Small intestine (tissue), 7 donors: Measurements from ENCODE around the gene SHQ1. TPM values are rescaled to one million over a fixed set of nuclear protein-coding genes. Genes with fewer than 3 reads are reported as not detected.

ENCODE experiments used
- DNase-seq, 2 donors: peaks; one replicate each; pipeline versions ENCODE4 v3.0.0 to v3.0.0-alpha.2; 2013
- FAIRE-seq: peaks from 2 replicates; lab custom pipeline; 2012; peaks lifted over from hg19 to GRCh38; lab: Jason Lieb, UNC
- H3K27ac ChIP-seq, 3 donors: one replicate each; pipeline ENCODE4 v1.5.1; 2013; ENCODE audit warnings: low read length in 2 of 3, mild to moderate bottlenecking in 2 of 3, control low read depth in 1 of 3, inconsistent platforms in 1 of 3, low read depth in 1 of 3, moderate library complexity in 1 of 3
- H3K27me3 ChIP-seq, 3 donors: one replicate each; pipeline ENCODE4 v1.6.1; 2013; ENCODE audit warnings: low read length in 3 of 3, inconsistent platforms in 1 of 3; ENCODE audit not compliant: control insufficient read depth in 3 of 3, insufficient read depth in 3 of 3
- H3K36me3 ChIP-seq, 3 donors: one replicate each; pipeline ENCODE4 v1.6.1; 2013; ENCODE audit warnings: low read length in 3 of 3, inconsistent platforms in 1 of 3, low read depth in 1 of 3, mild to moderate bottlenecking in 1 of 3, moderate library complexity in 1 of 3; ENCODE audit not compliant: control insufficient read depth in 3 of 3, insufficient read depth in 2 of 3
- H3K4me1 ChIP-seq, 3 donors: one replicate each; pipeline ENCODE4 v1.6.1; 2013; ENCODE audit warnings: low read length in 2 of 3, inconsistent platforms in 1 of 3, low read depth in 1 of 3, mild to moderate bottlenecking in 1 of 3, moderate library complexity in 1 of 3; ENCODE audit not compliant: control insufficient read depth in 3 of 3, insufficient read depth in 2 of 3
- H3K4me3 ChIP-seq, 3 donors: one replicate each; pipeline ENCODE4 v1.5.1; 2013; ENCODE audit warnings: low read length in 3 of 3, control low read depth in 1 of 3, inconsistent platforms in 1 of 3, low read depth in 1 of 3, mild to moderate bottlenecking in 1 of 3, moderate library complexity in 1 of 3
- H3K9me3 ChIP-seq, 2 donors: one replicate each; pipeline ENCODE4 v1.6.1; 2013; ENCODE audit warnings: low read depth in 1 of 2, low read length in 1 of 2; ENCODE audit not compliant: control insufficient read depth in 2 of 2, insufficient read depth in 1 of 2
- WGBS, 3 donors: extraction: QIAGEN DNeasy Blood & Tissue Kit; methylation state at CpG; one replicate each; pipeline ENCODE4 v1.1.7; 2013; 5-methylcytosine and 5-hydroxymethylcytosine counted together
- polyA plus RNA-seq, 4 donors: library from polyadenylated mRNA; stranded (reverse) in 3 of 4; unstranded in 1 of 4; fragments of 200-250 nt in 3 of 4; fragments of 120-200 nt in 1 of 4; gene quantifications; one replicate each; pipeline versions ENCODE4 v1.2.1 to v1.2.3, GENCODE V29; 2013
- donor health status: healthy with polysubstance abuse.
- donor health status: control.
- donor health status: control.
- donor health status: Bipolar disorder and iron deficiency.
- donor health status: healthy.

SHQ1 gene
- polyA plus RNA-seq, 4 donors, result 8.3 to 16.9 (median 9.3) TPM

DNA sequence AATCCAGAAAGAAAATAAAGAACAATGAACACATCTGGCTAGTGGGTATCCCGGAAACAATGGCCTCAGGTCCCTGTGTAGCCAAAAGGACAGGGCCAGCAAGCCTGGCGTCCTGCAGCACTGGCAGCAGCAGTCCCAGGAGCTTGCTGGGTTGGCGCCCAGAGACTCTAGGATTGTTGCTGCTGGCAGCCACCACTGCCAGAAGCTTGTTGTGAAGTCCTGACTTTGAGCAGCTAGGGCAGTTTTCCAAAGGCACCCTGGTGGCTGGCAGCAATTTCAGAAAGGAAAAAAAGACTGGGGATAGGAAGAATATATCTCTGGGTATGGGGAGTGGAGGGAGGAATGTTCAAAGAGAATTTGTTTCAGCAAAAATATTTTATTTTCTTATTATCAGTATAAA is 11.3 kb downstream of the SHQ1 start:
- Histone ChIP-seq H3K9me3 (no peaks in the 10 kb centered on the region), H3K36me3 (peaks cover 2 to 22% (median 4%) of the 10 kb centered on the region in 3 donors), H3K4me3 (no peak overlapping the region), H3K27ac (no peak overlapping the region), H3K27me3 (no peaks in the 10 kb centered on the region), H3K4me1 (no peaks in the 10 kb centered on the region)
- DNase-seq (no peak), FAIRE-seq (no peak)
- WGBS, 3 donors, result 86 to 90% (median 88%) methylated on average over 3 of the region's 3 CpGs

DNA sequence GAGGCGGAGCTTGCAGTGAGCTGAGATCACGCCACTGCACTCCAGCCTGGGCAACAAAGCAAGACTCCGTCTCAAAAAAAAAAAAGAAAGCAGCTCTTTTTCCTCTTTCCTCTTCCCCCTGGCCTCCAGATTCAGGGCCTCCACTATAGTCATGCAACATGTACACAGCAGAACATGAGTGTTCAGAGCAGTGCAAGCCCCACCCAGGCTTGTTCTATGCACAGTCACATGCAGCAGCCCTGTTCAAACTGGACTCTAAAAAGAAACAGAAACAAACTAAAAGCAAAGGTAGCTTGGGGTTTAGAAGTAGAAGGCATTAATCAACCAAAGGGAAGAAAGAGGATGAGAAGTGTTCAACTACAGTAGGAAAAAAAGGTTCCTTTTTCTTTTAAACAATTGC is 11.8 kb downstream of the SHQ1 start:
- no peaks in the 10 kb centered on the region for H3K9me3 ChIP-seq
- FAIRE-seq, result no peak
- H3K27ac ChIP-seq, result no peak overlapping the region
- H3K4me1 ChIP-seq, result no peaks in the 10 kb centered on the region
- no peak overlapping the region for H3K4me3 ChIP-seq
- H3K36me3 ChIP-seq, result peaks cover 2 to 18% (median 4%) of the 10 kb centered on the region in 3 donors
- no peaks in the 10 kb centered on the region for H3K27me3 ChIP-seq
- peak in 1 of 2 donors; percentile 21 for DNase-seq
- WGBS, 3 donors, result 94 to 100% (median 98%) methylated on average over 1 to 3 of the region's 3 CpGs

DNA sequence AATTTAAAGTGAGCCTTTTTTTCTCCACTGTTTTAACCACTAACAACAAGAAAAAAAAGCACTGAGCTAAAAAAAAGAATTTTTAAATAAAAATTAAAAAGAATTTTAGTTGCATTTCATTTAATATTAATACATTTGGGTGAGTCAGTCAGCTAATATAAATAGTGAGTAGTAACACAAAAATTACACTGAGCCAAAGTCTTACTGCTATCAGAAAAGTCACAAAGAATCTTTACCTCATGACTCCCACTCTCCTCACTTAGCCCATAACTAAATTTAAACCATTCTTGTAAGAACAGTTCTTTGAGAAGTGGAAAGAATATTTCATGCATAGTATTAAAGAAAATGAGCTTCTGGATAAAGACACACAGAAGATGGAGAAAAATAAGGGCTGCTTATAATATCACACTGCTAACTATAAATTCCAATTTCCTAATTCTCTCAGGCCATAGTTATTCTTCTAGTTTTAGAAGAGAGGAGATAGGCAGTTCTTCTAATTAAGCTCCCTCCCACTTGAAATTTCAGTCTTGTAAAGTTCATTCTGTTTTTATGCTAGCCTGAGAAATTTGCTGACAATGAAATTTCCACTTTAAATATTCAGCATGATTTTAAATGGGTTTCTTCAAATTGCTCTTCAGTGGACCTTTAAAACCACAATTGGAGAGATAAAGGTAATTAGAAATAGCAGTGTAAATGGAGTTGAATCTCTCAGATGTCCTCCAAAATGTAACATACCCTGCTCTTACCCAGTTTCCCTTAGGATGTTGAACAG is 17.6 kb downstream of the SHQ1 start:
- no peaks in the 10 kb centered on the region for H3K27me3 ChIP-seq
- no peaks in the 10 kb centered on the region for H3K4me1 ChIP-seq
- no peak for DNase-seq
- peaks cover 0 to 10% (median 2%) of the 10 kb centered on the region in 3 donors for H3K36me3 ChIP-seq
- H3K4me3 ChIP-seq, result no peak overlapping the region
- H3K9me3 ChIP-seq, result no peaks in the 10 kb centered on the region
- no peak for FAIRE-seq
- no peak overlapping the region for H3K27ac ChIP-seq

DNA sequence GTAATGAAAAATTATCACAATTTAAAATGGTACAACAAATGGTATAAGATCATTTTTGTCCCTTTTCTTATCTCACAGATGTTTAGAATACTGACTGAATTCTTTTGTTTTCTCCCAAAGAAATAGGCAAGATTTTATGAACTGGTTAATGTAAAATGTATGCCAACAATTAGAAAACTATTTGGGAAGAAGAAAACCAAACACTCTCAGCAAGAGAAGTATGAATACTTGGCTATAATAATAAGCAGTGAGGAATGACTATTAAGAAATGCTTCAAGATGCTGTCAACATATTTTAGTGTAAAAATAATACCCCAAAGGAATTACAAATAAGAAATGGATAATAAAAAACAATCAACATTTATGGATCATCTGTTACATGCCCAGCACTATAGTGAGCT is 18.5 kb downstream of the SHQ1 start:
- no peaks in the 10 kb centered on the region for H3K27me3 ChIP-seq
- peaks cover 0 to 10% (median 2%) of the 10 kb centered on the region in 3 donors for H3K36me3 ChIP-seq
- no peak for DNase-seq
- peak; percentile 10 for FAIRE-seq
- no peaks in the 10 kb centered on the region for H3K9me3 ChIP-seq
- no peak overlapping the region for H3K4me3 ChIP-seq
- H3K27ac ChIP-seq, result no peak overlapping the region
- H3K4me1 ChIP-seq, result no peaks in the 10 kb centered on the region

DNA sequence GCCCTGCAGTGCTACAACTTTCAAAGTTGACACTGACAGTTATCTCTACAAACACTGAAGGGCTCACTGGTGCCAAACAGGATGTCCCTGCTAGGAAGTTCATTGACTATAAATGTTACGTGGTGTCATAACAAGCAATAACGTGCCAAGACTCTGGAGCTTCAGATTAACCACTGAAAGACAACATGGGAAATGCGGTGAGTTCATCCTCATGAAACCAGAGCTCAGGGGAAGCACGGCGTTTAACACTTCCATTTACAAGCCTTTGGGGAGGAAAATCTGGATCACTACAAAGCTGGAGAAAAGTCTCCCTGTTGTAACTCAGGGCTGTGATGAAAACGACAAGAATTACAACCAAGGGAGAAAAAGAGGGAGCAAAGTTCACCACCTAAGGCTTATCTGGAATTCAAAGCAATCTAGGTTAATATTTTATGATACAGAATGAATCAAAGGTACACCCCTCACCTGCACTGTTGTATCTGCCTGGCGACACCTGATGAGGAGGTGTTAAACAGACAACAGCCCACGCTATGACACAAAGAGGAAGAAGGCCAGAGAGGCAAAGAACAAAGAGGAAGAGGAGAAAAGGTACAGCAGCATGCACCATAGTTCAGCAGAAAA is 27.0 kb downstream of the SHQ1 start:
- peak overlapping the region; percentile 70 to 84 (median 79) for H3K27ac ChIP-seq
- DNase-seq (peak; percentile 92 to 96), FAIRE-seq (no peak)
- no peaks in the 10 kb centered on the region for H3K27me3 ChIP-seq
- no peaks in the 10 kb centered on the region for H3K36me3 ChIP-seq
- 12 to 32% (median 24%) methylated on average over 8 of the region's 8 CpGs for WGBS, 3 donors
- no peaks in the 10 kb centered on the region for H3K9me3 ChIP-seq
- peaks cover 3 to 32% (median 9%) of the 10 kb centered on the region in 3 donors for H3K4me1 ChIP-seq
- no peak overlapping the region for H3K4me3 ChIP-seq

DNA sequence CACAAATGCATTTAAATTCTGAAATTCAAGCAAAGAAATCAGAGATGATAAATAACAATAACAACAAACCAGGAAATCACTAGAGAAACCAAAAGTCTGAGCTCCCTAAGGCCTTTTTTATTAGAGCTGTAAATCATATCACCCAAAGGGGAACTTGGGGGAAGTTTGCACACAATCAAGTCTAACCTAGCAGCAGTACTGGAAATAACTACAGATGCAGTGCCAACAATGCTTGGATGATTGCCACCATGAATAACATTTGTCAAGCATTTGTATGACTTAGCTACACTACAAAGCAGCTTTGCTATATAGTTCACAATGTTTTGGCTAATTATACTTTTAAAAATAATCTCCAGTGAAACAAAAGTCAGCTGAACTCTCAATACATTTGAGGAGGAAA is 27.8 kb downstream of the SHQ1 start:
- peak overlapping the region; percentile 70 to 84 (median 79) for H3K27ac ChIP-seq
- H3K4me3 ChIP-seq, result no peak overlapping the region
- no peaks in the 10 kb centered on the region for H3K9me3 ChIP-seq
- no peaks in the 10 kb centered on the region for H3K27me3 ChIP-seq
- peaks cover 3 to 32% (median 9%) of the 10 kb centered on the region in 3 donors for H3K4me1 ChIP-seq
- peak; percentile 52 to 83 for DNase-seq
- FAIRE-seq, result peak; percentile 57
- no peaks in the 10 kb centered on the region for H3K36me3 ChIP-seq

DNA sequence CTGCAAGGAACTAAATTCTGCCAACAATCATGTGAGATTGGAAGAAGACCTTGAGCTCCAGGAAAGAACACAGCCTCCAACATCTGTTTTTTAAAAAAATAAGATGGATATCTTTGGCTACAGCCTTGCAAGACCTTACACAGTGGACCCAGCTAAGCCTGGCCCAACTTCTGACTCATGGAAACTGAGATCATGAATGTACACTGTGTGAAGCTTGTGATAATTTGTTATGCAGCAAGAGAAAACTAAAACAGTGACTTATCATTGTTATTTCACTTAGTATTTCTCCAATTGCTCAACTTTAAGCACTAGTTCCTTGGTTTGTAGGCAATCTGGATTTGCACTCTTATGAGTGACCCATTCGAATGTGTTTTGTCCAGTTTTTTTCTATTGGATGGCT is 29.3 kb downstream of the SHQ1 start:
- Histone ChIP-seq H3K4me3 (no peak overlapping the region), H3K4me1 (peaks cover 3 to 32% (median 9%) of the 10 kb centered on the region in 3 donors), H3K27ac (peak overlapping the region in 1 of 3 donors; percentile 68), H3K9me3 (no peaks in the 10 kb centered on the region), H3K36me3 (no peaks in the 10 kb centered on the region), H3K27me3 (no peaks in the 10 kb centered on the region)
- FAIRE-seq (no peak), DNase-seq (peak; percentile 37)
- 91 to 98% (median 91%) methylated on average over 1 of the region's 1 CpG for WGBS, 3 donors

DNA sequence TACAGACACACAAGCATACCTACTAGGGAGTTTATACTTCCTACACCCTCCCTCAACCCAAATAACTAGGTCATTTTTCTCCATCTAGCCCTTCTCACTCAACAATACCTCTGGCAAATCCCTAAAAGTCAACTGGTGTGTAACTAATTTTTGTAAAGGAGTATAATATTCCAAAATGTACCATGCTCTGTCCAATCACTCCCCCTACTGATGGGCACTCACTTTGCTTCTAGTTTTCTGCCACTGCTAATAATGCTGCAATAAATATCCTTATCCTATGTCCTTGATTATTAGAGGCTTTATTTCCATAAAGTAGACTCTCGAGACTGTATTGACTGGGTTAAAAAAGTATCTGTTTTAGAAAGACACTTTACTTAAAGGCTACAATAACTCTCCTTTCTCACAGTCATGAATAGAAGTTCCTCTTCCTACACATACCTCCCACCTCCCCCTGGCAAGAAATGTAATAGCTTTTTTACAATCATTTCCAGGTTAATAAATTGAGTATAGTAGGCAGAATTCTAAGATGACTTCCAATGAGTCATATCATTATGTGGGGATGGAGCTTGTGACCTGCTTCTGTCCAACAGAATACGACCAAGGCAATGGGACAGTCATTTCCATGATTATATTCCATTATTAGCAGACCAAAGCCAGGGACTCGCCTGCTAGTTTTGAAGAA is 30.0 kb downstream of the SHQ1 start:
- FAIRE-seq, result no peak
- 63 to 77% (median 65%) methylated on average over 3 of the region's 3 CpGs for WGBS, 3 donors

More for the DNA sequence above, 30.0 kb downstream of the SHQ1 start:
- no peaks in the 10 kb centered on the region for H3K27me3 ChIP-seq
- peak overlapping the region in 1 of 3 donors; percentile 68 for H3K27ac ChIP-seq
- H3K4me1 ChIP-seq, result peaks cover 3 to 32% (median 9%) of the 10 kb centered on the region in 3 donors
- no peaks in the 10 kb centered on the region for H3K9me3 ChIP-seq
- peak; percentile 39 to 47 for DNase-seq
- no peak overlapping the region for H3K4me3 ChIP-seq
- H3K36me3 ChIP-seq, result no peaks in the 10 kb centered on the region
